Hepatocyte (in vitro differentiated cells): ENCODE measurements around the gene MAGI1.

Experiments used
- CTCF ChIP-seq: fragments of 200-600 bp; sonication (generic); IDR thresholded peaks from 2 replicates; pipeline ENCODE4 v1.5.1; 2016; ENCODE audit warnings: antibody characterized with exemption, mild to moderate bottlenecking; ENCODE audit not compliant: poor library complexity
- EZH2 ChIP-seq: fragments of 200-600 bp; sonication (generic); IDR thresholded peaks from 2 replicates; pipeline ENCODE4 v1.6.1; 2016; ENCODE audit warnings: antibody characterized with exemption, mild to moderate bottlenecking, borderline replicate concordance

- TF ChIP-seq CTCF (no peak), EZH2 (no peak)
Observed at GRCh38 chr3:65582012-65582717, 456.6 kb downstream of the MAGI1 start.
